Measurements from ENCODE around the gene RHOT2.

DNA sequence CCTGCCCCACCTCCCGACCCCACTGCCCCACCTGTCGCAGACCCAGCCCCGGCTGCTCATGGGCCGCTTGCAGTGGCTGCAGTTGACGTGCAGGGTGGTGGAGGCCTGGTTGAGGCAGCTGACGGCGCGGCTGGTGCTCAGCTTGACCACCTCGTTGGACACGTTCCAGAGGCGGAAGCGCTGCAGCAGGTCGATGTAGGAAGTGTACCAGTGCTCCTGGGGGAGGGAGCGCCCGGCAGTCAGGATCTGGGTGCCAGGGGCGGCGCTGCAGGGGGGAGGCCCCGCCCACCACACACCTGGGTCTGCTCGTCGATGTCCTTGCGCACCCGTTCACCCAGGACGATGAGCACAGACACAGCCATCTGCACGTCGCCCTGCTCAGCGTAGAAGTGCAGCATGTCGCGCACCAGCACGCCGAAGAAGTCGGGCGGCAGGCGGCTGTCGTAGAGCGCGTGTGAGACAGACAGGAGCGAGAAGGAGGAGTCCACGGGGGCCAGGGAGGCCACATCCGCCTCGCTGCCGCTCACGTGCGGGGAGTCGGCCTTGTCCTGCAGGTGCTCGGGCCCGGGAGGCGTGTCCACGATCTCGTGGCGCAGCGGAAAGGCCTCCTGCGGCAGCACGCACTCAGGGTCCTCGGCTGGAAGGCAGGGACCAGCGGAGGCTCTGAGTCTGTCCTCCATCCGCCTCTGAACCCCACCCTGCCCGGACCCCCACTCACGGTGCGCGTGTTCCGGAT is 17.2 kb downstream of the RHOT2 start:
- TF ChIP-seq, protein P1, sequence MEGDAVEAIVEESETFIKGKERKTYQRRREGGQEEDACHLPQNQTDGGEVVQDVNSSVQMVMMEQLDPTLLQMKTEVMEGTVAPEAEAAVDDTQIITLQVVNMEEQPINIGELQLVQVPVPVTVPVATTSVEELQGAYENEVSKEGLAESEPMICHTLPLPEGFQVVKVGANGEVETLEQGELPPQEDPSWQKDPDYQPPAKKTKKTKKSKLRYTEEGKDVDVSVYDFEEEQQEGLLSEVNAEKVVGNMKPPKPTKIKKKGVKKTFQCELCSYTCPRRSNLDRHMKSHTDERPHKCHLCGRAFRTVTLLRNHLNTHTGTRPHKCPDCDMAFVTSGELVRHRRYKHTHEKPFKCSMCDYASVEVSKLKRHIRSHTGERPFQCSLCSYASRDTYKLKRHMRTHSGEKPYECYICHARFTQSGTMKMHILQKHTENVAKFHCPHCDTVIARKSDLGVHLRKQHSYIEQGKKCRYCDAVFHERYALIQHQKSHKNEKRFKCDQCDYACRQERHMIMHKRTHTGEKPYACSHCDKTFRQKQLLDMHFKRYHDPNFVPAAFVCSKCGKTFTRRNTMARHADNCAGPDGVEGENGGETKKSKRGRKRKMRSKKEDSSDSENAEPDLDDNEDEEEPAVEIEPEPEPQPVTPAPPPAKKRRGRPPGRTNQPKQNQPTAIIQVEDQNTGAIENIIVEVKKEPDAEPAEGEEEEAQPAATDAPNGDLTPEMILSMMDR (IDR thresholded peaks at IDR 0.05) = no peak
- TF ChIP-seq POLR2A (IDR thresholded peaks at IDR 0.05) = no peak

Data from adrenal gland (tissue), 5 donors.